ENCODE results near the gene BET1L.
A peak's percentile ranks its signal among the peaks of the same experiment; 100 is the strongest.
"Not testable (repeated sequence)": the region's sequence is repeated elsewhere in the genome, so short reads cannot be mapped to it uniquely, and the experiment has no call there.

BET1L gene

GRCh38 chr11:208917-209260, 1.7 kb upstream of the BET1L start:
- DNase-seq, result no peak

- peak; percentile 13 for DNase-seq
These were observed 1.1 kb upstream of the BET1L start for GRCh38 chr11:208181-208916.

GRCh38 chr11:207863-208180, 623 bp upstream of the BET1L start:
- no peak for DNase-seq

GRCh38 chr11:206526-207207, 532 bp downstream of the BET1L start:
- no peak for DNase-seq

- DNase-seq, result no peak
These were observed 1.2 kb downstream of the BET1L start for GRCh38 chr11:206002-206384.

- no peak for DNase-seq
These were observed 1.8 kb downstream of the BET1L start for GRCh38 chr11:205221-206001.

- DNase-seq, result no peak
These were observed 2.6 kb downstream of the BET1L start for GRCh38 chr11:204587-205109.

GRCh38 chr11:203945-204586, 3.1 kb downstream of the BET1L start:
- DNase-seq, result no peak

GRCh38 chr11:203056-203944, 3.9 kb downstream of the BET1L start:
- DNase-seq, result no peak

GRCh38 chr11:202490-202889, 4.7 kb downstream of the BET1L start:
- DNase-seq, result no peak

GRCh38 chr11:201966-202365, 5.2 kb downstream of the BET1L start:
- no peak for DNase-seq

GRCh38 chr11:200224-201003, 6.8 kb downstream of the BET1L start:
- DNase-seq, result no peak

- DNase-seq, result no peak
These were observed 7.4 kb downstream of the BET1L start for GRCh38 chr11:199782-200181.

- DNase-seq, result no peak
These were observed 8.1 kb downstream of the BET1L start for GRCh38 chr11:199004-199581.

GRCh38 chr11:198236-198806, 8.9 kb downstream of the BET1L start:
- no peak for DNase-seq

- no peak for DNase-seq
These were observed 9.4 kb downstream of the BET1L start for GRCh38 chr11:197741-198235.

- no peak for DNase-seq
These were observed 10.1 kb downstream of the BET1L start for GRCh38 chr11:196786-197731.

- not testable (repeated sequence) for DNase-seq
These were observed 13.7 kb downstream of the BET1L start for GRCh38 chr11:193481-193880.

- DNase-seq, result not testable (repeated sequence)
These were observed 14.5 kb downstream of the BET1L start, which contains the start of gene SCGB1C1 for GRCh38 chr11:192674-193128. SCGB1C1 (plus strand) TSS chr11:193078; CDS start chr11:193100, 22 bp downstream.
